GM19452 (cell line): Measurements from ENCODE around the gene PIGX.

Source experiments
- ATAC-seq: cut with Tn5 transposase; IDR thresholded peaks from one replicate; pipeline ENCODE4 v1.9.1; 2021; ENCODE audit not compliant: unreplicated experiment

The PIGX gene

DNA sequence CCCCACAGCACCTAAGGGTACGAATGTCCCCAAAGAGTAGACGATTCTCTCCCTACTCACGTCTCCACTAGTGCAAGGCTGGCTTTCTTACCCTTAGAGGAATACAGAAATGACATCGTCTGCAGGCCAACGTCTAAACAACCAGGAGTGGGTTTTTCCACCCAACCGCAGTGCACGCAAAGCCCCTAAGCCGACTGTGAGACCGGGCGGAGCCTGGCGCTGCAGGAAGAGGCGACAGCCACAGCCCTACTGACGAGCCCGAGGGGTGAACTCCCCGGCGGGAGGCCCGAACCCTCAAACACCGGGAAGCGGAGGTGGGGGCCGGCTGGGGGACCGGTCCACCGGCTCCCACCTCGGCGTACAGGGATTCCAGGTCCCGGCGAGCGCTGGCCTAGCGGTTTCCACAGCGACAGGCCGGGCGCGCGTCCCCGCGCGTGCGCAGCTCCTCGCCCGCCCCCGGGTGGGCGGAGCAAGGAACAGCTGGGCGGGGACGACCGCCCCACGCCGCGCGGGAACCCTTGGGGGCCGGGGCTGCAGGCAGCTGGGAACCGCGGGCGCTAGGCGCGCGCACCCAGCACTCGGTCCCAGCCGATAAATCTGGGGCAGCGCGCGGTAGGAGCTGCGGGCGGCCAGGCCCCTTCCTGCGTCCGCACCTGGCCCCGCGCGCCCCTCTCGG is at the start of gene PIGX, which contains the start of gene CEP19:
Gene PIGX (plus strand): TSS at position 540 of the 676 bp plus-strand sequence.
Gene CEP19 (minus strand): TSS at position 413 of the 676 bp plus-strand sequence. CDS start 3,593 bp downstream, outside the sequence.
- ATAC-seq, result peak; percentile 77

DNA sequence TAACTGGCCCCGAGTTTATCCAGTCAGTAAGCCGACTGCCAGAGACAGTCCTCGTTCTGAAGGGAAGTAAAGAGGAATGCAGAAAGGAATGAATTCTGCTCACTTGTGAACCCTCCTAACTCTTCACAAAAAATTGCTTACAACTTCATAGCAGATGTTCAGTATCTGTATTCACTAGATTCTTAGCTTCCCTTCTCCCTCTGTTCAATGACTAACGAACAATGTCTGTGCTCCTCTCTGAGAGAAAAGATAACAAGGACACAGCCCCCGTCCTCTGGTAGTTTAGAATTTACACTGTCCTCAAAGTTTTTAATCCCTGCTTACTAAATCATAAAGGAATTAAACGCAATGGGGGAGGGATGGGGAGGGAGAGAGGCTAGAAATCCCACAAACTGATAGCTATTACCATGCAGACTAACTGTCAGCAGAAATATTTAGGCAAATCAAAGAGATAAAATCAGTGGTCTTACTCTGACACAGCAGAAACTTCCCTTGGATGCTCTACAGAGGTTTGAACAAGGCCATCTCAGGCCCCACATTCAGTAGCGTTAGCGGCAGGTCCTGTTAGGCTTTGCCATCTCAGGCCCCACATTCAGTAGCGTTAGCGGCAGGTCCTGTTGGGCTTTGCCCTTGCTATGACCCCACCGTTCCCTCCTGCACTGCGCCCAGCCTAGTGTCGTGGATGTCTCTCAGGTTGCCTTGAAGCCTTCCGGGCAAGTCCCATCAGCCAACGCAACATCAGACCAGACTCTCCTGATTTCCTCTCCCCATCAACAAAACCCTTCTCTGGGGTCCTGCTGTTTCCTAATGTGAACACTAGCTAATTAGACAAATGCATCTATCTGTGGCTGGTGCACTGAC is 49.2 kb upstream of the PIGX start:
- no peak for ATAC-seq

DNA sequence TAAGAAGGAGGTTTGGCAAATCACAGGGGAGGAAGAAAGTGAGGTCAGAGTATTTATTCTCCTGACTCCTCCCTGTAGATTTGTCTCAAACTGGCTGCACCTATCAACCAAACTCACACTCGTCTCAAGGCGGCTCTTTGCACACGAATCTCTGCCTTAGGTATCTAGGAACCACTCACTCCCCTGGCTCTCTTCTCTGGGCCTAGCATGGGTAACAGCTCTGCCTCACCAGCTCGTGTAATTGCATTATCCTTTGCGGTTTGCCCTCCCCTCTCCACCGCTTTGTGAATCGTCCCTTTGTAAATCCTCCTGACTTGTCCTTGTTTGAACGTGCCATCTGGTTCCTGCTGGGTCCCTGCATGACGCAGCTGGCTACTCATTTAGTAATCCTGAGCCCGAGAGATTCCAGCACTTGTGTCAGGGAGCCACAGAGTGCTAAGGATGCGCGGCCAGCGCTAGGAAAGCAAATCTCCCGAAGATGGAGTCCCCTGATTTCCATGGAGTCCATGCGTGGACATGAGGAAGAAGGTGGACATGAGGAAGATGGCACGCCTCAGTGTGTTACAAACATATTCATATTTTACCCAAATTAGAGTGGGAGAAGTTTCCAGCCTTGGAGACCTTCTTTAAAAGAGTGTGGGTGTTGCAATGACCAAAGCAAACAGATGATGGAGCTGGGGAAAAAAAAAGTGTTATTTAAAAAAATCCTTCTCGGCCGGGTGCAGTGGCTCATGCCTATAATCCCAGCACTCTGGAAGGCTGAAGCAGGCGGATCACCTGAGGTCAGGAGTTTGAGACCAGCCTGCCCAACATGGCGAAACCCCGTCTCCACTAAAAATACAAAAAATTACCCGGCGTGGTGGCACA is 45.9 kb upstream of the PIGX start:
- no peak for ATAC-seq

DNA sequence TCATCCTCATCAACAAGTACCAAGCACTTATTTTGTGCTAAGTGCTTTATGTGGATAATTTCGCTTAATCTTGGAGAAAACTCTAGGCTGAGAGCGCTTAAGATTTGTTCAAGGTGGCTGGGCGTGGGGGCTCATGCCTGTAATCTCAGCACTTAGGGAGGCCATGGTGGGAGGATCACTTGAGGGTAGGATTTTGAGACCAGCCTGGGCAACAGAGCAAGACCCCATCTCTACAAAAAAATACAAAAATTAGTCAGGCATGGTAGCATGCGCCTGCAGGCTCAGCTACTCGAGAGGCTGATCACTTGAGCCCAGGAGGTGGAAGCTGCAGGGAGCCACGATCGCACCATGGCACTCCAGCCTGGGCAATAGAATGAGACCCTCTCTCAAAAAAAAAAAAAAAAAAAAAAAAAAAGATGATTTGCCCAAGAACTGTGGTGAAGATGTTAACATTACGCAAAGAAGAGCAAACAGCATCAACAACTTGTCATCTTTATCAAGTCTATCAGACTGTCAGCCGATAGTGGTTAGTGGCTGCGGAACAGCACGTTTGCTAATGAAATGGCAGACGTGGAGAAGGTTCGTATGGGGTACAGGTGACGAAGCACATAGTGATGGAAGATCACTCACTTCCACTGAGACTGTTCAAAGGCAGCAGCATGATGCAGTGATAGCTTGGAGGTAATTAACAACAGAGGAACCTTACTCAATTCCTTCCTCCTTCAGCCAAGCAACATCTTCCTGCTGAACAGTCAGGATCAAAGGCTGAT is 44.9 kb upstream of the PIGX start:
- no peak for ATAC-seq

DNA sequence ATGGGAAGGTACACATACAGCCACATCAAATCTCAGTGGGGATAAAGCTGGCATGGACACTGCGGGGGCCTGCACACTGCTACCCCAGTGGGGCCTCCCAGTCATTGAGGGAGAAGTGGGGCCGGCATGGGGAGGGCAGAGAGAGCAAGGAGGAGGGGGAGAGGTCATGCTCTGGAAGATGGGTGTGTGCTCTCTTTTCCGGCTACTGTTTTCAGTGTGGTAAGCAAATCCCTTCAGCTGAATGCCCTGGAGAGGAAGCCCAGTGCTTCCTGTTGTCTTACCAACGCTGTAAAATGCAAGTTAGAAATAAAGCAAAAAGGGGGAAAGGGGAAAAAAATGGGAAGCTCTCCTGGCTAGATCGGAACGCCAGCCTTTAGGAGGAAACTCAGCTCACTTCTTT is 41.8 kb upstream of the PIGX start:
- ATAC-seq, result no peak

DNA sequence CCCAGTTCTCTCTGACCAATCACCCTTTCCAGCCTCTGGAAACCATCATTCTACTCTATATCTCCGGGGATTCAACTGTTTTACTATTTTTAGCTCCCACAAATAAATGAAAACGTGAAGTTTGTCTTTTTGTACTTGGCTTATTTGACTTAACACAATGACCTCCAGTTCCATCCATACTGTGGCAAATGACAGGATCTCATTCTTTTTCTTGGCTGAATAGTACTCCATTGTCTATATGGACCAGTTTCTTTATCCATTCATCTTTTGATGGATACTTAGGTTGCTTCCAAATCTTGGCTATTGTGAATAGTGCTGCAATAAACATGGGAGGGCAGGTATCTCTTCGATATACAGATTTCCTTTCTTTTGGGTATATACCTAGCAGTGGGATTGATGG is 38.5 kb upstream of the PIGX start:
- ATAC-seq, result no peak

DNA sequence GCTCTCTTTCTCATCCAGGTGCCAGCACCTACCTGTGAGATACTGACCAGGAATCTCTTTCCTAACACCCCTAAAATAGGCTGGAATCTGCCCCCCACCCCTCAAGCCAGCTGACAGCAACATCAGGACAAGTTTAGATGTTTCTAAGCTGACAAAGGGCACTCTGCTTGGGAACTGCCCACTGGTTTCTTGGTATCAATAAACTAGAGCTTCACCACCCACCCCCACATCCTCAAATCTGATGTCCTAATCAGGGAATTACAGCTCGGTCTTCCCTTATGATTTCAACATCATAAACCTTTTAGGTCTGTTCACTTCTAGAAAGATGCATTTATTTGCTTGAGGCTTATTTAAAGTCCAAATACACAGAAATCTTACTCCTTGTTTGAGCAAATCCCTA is 34.8 kb upstream of the PIGX start:
- ATAC-seq, result no peak

DNA sequence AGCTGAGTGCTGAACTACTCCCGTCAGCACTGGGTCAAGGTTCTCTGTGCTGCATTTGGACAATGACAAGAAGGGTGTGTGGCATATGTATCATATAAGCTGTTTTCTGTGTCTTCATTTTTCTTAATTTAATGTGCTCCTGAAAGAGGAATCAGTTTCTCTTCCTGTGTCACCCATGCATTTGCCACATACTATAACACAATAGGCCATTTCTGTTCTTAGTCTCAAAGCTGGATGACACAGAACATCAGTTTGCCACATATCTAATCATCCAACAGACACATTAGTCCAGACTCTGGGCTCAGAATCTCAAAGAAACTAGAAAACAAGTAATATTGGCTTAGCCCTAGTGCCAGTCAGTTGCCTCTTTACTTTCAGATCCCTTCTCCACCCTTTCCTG is 34.2 kb upstream of the PIGX start:
- no peak for ATAC-seq

DNA sequence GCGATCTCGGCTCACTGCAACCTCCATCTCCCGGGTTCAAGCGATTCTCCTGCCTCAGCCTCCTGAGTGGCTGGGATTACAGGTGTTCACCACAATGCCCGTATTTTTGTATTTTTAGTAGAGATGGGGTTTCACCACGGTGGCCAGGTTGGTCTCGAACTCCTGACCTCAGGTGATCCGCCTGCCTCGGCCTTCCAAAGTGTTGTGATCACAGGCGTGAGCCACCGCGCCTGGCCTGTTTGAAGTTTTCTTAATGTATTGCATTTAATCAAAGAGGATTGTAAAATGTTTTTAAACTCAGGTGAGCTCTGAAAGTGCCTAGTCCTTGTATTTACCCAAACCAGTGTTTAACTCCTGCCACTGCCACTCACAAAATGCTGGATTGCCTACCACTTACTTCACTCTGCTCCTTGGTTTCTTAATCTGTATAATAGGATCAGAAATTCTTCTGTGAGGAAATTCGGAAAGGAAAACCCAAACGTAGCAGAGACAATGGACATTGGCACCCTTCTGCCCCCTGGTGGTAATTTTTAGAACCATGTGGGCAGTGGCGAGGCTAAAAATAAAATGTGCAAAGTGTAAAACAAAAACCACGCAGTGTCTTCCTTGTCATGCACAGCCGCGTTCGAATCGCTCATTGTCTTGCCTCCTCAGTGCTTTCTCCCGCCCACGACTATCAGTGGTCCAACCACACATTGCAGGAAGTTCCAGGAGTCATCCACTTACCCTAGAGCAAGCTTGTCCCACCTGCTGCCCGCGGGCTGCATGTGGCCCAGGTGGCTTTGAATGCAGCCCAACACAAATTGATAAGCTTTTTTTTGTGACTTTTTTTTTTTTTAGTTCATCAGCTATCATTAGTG is 27.4 kb upstream of the PIGX start:
- peak; percentile 76 for ATAC-seq

DNA sequence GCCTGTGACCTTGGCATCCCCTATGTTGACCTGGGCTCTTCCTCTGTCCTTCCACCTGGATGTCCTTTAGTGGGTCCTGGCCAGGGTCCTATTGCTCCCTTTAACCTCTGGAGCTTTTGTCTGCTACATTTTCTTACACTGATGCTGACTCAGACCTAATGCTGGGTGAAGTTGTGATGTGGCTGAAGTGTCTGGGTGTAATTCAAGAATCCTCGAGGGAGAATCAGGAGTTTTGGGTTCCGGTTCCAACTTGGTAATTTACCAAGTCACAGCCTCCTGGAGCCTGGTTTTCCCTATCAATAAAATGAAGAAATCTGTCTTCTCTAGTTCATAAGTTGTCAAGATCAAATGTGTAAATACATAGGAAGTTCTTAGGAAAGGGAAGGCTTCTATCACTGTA is 25.7 kb upstream of the PIGX start:
- ATAC-seq, result no peak

DNA sequence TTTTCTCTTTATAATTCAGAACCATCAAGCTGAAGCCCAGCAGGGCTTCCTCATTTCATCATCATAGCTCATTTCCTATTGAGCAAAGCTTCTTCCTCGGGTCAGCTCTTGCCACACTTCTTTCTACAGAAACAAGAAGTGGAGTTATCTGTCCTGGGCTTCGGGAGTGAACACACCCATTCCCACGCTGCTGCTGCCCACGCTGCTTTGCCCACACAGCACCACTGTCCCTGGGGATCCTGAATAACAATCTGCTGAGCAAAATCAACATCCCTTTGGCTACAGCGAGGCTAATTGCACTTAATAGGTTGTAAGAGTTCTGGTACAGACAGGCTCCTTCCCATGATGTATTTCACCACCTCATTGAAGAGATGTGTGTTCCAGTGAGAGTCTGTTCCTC is 23.8 kb upstream of the PIGX start:
- ATAC-seq, result no peak

DNA sequence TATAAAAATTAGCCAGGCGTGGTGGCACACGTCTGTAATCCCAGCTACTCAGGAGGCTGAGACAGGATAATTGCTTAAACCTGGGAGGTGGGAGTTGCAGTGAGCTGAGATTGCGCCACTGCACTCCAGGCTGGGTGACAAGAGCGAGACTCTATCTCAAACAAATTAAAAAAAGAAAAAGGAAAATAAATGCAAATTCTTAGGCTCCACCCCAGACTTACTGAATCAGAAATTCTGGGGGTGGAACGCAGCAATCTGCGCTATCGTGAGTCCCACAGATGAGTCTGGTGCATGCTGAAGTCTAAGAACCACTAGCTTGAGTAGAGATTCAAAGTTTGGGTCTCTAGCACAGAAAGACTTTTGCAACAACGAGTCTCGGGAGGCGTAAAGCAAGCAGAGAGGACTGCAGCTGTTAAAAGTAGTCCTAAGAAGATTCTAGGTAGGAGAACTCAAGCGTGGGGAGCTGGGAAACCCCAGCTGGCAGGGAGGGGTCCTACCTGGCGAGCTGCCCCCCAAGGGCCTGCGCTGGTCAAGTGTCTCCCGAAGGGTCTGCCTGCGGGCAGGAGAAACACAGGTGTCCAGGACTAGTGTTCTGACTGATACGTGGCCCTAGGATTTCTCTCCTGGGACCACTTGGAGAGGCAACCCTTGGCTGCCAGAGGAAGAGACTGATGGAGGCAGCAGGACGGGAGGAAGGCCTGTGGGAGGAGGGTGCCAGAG is 22.1 kb upstream of the PIGX start:
- no peak for ATAC-seq

DNA sequence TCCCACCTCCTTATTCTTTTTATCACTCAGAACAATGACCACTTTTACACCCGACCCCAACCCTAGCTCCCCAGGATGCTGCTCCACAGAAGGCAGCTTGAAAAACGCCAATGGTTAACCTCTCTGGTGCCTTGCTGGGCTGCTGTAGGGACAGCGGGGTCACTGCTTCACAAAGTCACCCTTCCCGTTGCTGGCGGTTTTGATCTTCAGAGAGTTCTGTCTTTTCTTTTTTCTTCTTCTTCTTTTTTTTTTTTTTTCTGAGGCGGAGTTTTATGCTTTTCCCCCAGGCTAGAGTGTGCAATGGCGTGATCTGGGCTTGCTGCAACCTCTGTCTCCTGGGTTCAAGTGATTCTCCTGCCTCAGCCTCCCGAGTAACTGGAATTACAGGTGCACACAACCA is 20.8 kb upstream of the PIGX start:
- ATAC-seq, result no peak

DNA sequence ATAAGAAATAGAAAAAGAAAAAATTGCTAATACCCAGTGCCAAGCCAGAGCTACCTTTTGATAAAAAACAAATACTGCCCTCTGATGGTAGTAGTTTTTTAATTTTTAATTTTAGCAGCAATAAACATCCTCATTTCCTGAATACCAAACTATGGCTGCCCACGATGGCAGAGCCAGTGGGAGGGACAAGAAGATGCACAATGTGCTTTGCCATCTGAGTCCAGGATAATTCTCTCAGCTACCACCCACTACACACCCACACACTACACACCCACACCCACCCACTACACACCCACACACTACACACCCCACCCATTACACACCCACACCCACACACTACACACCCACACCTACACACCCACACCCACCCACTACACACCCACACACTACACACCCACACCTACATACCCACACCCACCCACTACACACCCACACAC is 18.0 kb upstream of the PIGX start:
- no peak for ATAC-seq

DNA sequence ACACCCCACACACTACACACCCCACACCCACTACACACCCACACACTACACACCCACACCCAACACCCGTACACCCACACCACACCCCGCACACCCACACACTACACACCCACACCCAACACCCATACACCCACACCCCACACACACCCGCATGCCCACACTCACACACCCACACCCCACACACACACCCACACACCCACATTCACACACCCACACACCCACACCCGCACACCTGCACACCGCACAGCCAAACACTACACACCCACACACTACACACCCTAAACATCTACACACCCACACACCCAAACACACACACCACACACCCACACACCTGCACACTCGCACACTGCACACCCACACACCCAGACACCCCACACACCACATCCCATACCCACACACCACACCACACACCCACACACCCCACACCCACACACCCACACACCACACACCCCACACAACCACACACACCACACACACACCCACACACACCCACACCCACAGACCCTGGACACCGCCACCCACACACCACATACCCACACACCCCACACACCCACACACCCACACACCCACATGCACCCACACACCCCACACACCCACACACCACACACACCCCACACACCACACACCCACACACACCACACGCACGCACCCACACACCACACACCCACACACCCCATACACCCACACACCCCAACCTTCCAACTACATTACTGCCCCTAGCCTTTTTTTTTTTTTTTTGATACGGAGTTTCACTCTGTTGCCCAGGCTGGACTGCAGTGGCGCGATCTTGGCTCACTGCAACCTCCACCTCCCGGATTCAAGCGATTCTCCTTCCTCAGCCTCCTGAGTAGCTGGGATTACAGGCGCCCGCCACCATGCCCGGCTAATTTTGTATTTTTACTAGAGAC is 17.0 kb upstream of the PIGX start:
- no peak for ATAC-seq

DNA sequence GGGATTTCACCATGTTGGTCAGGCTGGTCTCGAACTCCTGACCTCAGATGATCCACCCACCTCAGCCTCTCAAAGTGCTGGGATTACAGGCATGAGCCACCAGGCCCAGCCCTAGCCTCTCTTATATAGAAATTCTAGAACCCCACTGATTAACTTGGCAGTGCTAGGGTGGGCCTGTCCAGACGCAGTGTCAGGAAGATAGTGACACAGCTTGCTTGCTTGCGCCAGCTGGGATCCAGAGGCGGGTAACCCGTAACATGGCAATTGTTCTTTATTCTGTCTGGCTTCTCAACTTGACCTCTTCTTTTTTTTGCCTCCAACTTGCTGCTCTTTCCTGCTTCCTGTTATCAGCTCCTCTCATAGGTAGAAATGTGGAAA is 16.3 kb upstream of the PIGX start:
- ATAC-seq, result no peak

DNA sequence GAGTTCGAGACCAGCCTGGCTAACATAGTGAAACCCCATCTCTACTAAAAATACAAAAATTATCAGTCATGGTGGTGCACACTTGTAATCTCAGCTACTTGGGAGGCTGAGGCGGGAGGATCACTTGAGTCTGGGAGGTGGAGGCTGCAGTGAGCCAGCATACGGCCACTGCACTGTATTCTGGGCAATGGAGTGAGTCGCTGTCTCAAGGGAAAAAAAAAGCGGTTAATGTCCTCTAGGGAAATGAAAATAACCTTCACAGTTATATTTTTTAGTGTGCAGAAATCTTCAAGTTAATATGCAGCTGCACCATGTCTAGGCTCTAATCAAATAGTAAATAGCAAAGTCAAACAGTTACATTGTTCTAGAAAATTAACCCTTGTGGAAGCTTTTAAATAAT is 14.9 kb upstream of the PIGX start:
- no peak for ATAC-seq

DNA sequence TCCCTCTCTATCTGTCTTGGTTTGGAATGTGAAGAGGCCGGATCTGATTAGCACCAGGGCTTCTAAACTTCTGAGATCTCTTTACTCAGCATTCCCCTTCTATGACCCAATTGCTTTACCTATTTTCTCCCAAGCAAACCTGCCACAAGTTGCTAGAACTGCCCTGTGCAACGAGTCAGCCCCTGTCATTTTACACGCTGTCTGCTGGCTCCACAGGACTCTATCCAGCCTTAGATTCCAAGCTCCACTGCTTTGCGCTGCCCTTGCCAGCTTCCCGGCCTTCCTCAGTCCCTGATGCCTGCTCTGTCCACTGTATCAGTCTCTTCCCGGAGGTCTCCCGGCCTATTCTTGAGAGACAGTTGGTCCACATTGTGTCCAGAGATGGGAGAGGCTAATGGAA is 12.4 kb upstream of the PIGX start:
- ATAC-seq, result no peak
